ENCODE data around the gene VSX1. TPM values are rescaled to one million over a fixed set of nuclear protein-coding genes. Genes with fewer than 3 reads are reported as not detected.

Gene VSX1
- total and polyA plus RNA-seq, 2 of the 4 experiments (the other 2 are of a cell fraction) = not detected

DNA sequence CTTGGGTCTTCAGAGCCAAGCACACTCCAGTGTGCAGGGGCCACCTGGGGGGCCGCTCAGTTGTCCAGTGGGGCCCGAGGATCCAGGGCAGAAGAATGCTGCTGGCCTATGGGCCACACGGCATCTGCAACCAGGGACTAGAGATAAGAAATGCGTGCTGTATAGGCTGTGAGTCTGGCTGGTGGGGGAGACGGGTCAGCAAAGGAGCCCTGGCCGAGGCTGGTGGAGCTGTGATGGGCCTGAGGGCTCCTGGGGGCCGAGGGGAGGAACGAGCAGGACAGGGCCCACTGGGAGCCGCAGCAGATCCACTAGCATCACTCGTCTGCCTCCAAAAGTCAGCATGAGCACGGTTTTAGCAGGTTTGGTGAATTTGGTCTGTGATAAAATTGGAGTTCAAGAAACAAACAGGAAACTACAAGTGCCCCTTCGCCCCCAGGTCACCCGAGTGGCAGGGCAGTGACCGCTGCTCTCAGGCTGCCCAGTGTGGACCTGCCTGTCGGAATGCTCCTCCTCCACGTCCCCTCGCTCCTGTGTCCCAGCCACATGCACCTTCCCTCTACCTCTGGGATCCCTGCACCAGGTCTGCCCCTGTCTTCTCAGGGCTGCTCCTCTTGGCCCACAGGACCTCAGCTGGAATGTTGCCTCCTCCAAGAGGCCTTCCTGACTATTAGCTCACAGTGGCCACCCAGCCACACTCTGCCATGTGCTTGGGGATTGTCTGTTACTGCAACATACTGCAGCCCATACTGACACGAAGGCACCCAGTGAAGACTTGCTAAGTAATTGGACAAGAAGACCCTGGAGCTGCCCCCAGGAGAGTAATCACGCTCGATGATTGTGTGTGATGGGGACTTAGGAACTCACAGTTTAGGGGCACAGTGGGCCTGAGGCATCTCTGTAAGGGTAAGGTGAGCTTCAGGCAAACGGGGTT, 34.9 kb downstream of the VSX1 start:
- Histone ChIP-seq H3K14ac (replicated peaks; ENCODE audit: low read depth, low read length) (no peak overlapping the region), H4K8ac (ENCODE audit: low read depth in 2 of 2, low read length in 2 of 2) (no peak overlapping the region), H3K56ac (ENCODE audit: extremely low read depth, insufficient read depth, low read length) (no peak overlapping the region), H3K36me3 (ENCODE audit: control insufficient read depth, insufficient read depth, low read length) (no peaks in the 10 kb centered on the region), H2AK9ac (replicated peaks; ENCODE audit: low read depth, low read length, poor library complexity) (no peak overlapping the region), H3K79me1 (ENCODE audit: low read depth in 1 of 2, low read length in 2 of 2) (no peaks in the 10 kb centered on the region), H2AFZ (replicated peaks; ENCODE audit: low read length, poor library complexity) (no peak overlapping the region), H3K27ac (ENCODE audit: insufficient read depth, low read length) (no peak overlapping the region), H4K5ac (ENCODE audit: low read depth, low read length) (no peak overlapping the region), H2BK20ac (ENCODE audit: low read depth, low read length) (no peak overlapping the region), H2BK120ac (ENCODE audit: low read depth, low read length) (no peak overlapping the region), H3K9ac (ENCODE audit: low read depth, low read length) (no peak overlapping the region), H3K18ac (ENCODE audit: low read depth, low read length) (no peak overlapping the region), H3K23ac (ENCODE audit: low read depth, low read length) (no peak overlapping the region), H4K20me1 (ENCODE audit: insufficient read depth, low read length) (0 out of 2 replicates have a peak, but pooled peaks cover 7% of the 10 kb centered on the region), H3K9me3 (ENCODE audit: control insufficient read depth, insufficient read depth, low read length) (no peaks in the 10 kb centered on the region), H2BK5ac (ENCODE audit: low read depth, low read length, poor library complexity, severe bottlenecking) (no peak overlapping the region), H3K4ac (ENCODE audit: low read depth, low read length) (no peak overlapping the region), H3K4me1 (ENCODE audit: control insufficient read depth, insufficient read depth, low read length) (no peaks in the 10 kb centered on the region), H3K4me2 (ENCODE audit: low read depth, low read length) (no peak overlapping the region), H4K91ac (ENCODE audit: insufficient read depth, low read depth, low read length) (no peak overlapping the region), H3K4me3 (ENCODE audit: insufficient read depth, low read depth, low read length) (no peak overlapping the region), H3K9me1 (ENCODE audit: insufficient read depth, low read length) (peaks cover 2% of the 10 kb centered on the region; the same call in 1 of the 2 replicates), H3K27me3 (ENCODE audit: control insufficient read depth, insufficient read depth, low read length) (peaks cover 37% of the 10 kb centered on the region; the same call in 1 of the 2 replicates), H2BK15ac (ENCODE audit: low read depth, low read length) (no peak overlapping the region), H2AK5ac (ENCODE audit: low read depth, low read length) (no peak overlapping the region)
- ATAC-seq (ENCODE audit: low read depth) (no peak), DNase-seq (no peak)
- ChIA-PET CTCF (no interaction called here), POLR2A (ENCODE audit: unreplicated experiment) (no interaction called here)
- in situ Hi-C loops (cut with MboI; ENCODE audit: low sequenced_read_pairs) = no loop called here
- no TSS peak for BruUV-seq (replicated peaks)
- intact Hi-C loops (cut with micrococcal nuclease) = no loop called here
- 70% methylated on average over 13 of the region's 21 CpGs; no CpG with 5 or more reads in 1 of the 2 experiments for WGBS, 2 experiments (ENCODE audit: extremely low coverage in 2 of 2, insufficient read length in 1 of 2)
- no peak for TF ChIP-seq MAZ (IDR thresholded peaks at IDR 0.05; ENCODE audit: borderline replicate concordance, low read depth, low read length)
- TF ChIP-seq, protein P1, sequence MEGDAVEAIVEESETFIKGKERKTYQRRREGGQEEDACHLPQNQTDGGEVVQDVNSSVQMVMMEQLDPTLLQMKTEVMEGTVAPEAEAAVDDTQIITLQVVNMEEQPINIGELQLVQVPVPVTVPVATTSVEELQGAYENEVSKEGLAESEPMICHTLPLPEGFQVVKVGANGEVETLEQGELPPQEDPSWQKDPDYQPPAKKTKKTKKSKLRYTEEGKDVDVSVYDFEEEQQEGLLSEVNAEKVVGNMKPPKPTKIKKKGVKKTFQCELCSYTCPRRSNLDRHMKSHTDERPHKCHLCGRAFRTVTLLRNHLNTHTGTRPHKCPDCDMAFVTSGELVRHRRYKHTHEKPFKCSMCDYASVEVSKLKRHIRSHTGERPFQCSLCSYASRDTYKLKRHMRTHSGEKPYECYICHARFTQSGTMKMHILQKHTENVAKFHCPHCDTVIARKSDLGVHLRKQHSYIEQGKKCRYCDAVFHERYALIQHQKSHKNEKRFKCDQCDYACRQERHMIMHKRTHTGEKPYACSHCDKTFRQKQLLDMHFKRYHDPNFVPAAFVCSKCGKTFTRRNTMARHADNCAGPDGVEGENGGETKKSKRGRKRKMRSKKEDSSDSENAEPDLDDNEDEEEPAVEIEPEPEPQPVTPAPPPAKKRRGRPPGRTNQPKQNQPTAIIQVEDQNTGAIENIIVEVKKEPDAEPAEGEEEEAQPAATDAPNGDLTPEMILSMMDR (conservative IDR thresholded peaks at IDR 0.05; ENCODE audit: low read depth, low read length) = no peak
- no peak for TF ChIP-seq FOS (IDR thresholded peaks at IDR 0.05; ENCODE audit: low read depth, low read length)
- TF ChIP-seq, protein P2, sequence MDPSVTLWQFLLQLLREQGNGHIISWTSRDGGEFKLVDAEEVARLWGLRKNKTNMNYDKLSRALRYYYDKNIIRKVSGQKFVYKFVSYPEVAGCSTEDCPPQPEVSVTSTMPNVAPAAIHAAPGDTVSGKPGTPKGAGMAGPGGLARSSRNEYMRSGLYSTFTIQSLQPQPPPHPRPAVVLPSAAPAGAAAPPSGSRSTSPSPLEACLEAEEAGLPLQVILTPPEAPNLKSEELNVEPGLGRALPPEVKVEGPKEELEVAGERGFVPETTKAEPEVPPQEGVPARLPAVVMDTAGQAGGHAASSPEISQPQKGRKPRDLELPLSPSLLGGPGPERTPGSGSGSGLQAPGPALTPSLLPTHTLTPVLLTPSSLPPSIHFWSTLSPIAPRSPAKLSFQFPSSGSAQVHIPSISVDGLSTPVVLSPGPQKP (IDR thresholded peaks at IDR 0.05; ENCODE audit: borderline replicate concordance, low read depth, low read length) = no peak
- TF ChIP-seq RFX5 (IDR thresholded peaks at IDR 0.05; ENCODE audit: low read depth, low read length) = no peak
- TF ChIP-seq SMC3 (IDR thresholded peaks at IDR 0.05; ENCODE audit: low read depth, low read length) = no peak
- no peak for TF ChIP-seq CHD1 (IDR thresholded peaks at IDR 0.05; ENCODE audit: low read depth, low read length)
- no peak for TF ChIP-seq POLR2A (IDR thresholded peaks at IDR 0.05; ENCODE audit: low read depth, low read length)
- no peak for TF ChIP-seq MAFK (IDR thresholded peaks at IDR 0.05; ENCODE audit: low read depth, low read length)
- dilution Hi-C loops (cut with HindIII; ENCODE audit: low sequenced_read_pairs, unreplicated experiment) = no loop called here

Data from IMR-90 (cell line).